Duodenal mucosa (tissue), 2 donors: ENCODE data around the gene CXCL16.

Experiments used
- H3K27ac ChIP-seq: one replicate; pipeline ENCODE4 v1.7.0; 2013; ENCODE audit warnings: low read depth, low read length
- H3K27me3 ChIP-seq, 2 donors: one replicate each; pipeline ENCODE4 v1.7.0; 2013; ENCODE audit warnings: low read length in 2 of 2, control low read depth in 1 of 2; ENCODE audit not compliant: insufficient read depth in 2 of 2, control insufficient read depth in 1 of 2
- H3K36me3 ChIP-seq, 2 donors: one replicate each; pipeline ENCODE4 v1.7.0; 2013; ENCODE audit warnings: low read length in 2 of 2, control low read depth in 1 of 2; ENCODE audit not compliant: insufficient read depth in 2 of 2, control insufficient read depth in 1 of 2
- H3K4me1 ChIP-seq, 2 donors: one replicate each; pipeline ENCODE4 v1.7.0; 2013; ENCODE audit warnings: low read length in 2 of 2, control low read depth in 1 of 2; ENCODE audit not compliant: insufficient read depth in 2 of 2, control insufficient read depth in 1 of 2
- H3K4me3 ChIP-seq, 2 donors: one replicate each; pipeline ENCODE4 v1.7.0; 2013; ENCODE audit warnings: low read length in 2 of 2, low read depth in 1 of 2
- H3K9ac ChIP-seq, 2 donors: one replicate each; pipeline ENCODE4 v1.7.0; 2013; ENCODE audit warnings: low read length in 2 of 2, low read depth in 1 of 2
- H3K9me3 ChIP-seq, 2 donors: one replicate each; pipeline ENCODE4 v1.7.0; 2013; ENCODE audit warnings: low read length in 2 of 2, control low read depth in 1 of 2; ENCODE audit not compliant: control insufficient read depth in 1 of 2

CXCL16 gene

GRCh38 chr17:4777969-4778760 lies 38.4 kb upstream of the CXCL16 start:
- Histone ChIP-seq H3K36me3 (peaks cover 0 to 6% of the 10 kb centered on the region in 2 donors), H3K4me3 (no peak overlapping the region), H3K4me1 (peaks cover 5 to 8% of the 10 kb centered on the region in 2 donors), H3K27me3 (peaks cover 0 to 4% of the 10 kb centered on the region in 2 donors), H3K9ac (no peak overlapping the region), H3K27ac (no peak overlapping the region), H3K9me3 (no peaks in the 10 kb centered on the region)

DNA sequence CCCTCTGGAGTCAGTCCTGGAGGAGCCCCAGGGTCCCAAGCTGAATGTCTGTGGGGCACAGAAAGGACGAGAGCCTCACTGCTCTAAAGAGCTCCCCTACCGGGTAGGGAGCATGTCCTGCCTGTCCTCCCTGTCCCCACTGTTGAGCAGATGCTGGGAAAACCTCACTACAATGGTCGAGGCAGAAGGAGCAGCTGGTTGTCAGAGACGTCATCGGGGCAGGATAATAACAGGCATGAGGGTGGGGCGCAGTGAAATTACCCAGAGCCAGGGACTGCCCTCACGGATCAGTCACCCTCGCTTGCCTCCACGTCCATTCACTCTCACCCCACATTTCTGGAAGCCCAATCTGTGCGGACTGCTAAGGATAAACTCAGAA lies 32.5 kb upstream of the CXCL16 start:
- Histone ChIP-seq H3K9ac (peak overlapping the region; percentile 48 to 72), H3K27me3 (no peaks in the 10 kb centered on the region), H3K4me1 (peaks cover 12 to 22% of the 10 kb centered on the region in 2 donors), H3K9me3 (no peaks in the 10 kb centered on the region), H3K36me3 (no peaks in the 10 kb centered on the region), H3K27ac (peak overlapping the region; percentile 74), H3K4me3 (peak overlapping the region; percentile 70 to 71)

DNA sequence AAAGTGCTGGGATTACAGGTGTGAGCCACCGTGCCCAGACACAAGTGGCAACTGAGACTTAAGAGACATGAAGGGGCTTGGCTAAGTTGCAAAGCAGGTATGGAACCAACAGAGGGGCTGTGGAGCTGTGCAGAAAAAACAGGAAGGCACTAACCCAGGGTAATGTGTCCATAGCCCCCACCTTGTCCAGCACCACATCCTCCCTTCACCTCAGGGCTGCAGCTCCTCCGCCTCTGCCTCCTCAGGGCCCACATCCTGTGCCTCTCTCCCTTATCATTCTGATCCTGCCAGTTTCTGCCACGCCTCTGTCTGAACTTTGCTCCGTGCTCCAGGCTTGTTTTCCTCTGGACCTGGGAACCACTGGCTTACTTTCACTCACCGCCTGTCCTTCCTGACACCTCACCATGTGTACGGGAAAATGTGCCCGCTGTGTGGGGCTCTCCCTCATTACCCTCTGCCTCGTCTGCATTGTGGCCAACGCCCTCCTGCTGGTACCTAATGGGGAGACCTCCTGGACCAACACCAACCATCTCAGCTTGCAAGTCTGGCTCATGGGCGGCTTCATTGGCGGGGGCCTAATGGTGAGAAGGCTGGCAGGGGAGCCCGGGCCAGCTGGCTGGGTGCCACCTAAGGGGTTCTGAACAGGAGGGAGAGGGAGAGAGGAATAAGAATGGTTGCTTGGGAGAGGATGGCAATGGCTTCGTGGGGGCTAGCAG lies 31.9 kb upstream of the CXCL16 start, which contains the start of gene TM4SF5:
TM4SF5 (plus strand) TSS at position 368 of the 716 bp plus-strand sequence; CDS start at position 405, 37 bp downstream.
- H3K9me3 ChIP-seq = no peaks in the 10 kb centered on the region
- peak within 1 kb of the TSS; percentile 74 for H3K27ac ChIP-seq
- H3K36me3 ChIP-seq = no peaks in the 10 kb centered on the region
- H3K4me1 ChIP-seq = peaks cover 12 to 22% of the 10 kb centered on the region in 2 donors
- H3K9ac ChIP-seq = peak within 1 kb of the TSS; percentile 48 to 72
- H3K4me3 ChIP-seq = peak within 1 kb of the TSS; percentile 70 to 71
- H3K27me3 ChIP-seq = no peaks in the 10 kb centered on the region

GRCh38 chr17:4769628-4770027 lies 29.9 kb upstream of the CXCL16 start:
- H3K4me1 ChIP-seq = peaks cover 12 to 22% of the 10 kb centered on the region in 2 donors
- H3K36me3 ChIP-seq = no peaks in the 10 kb centered on the region
- H3K9me3 ChIP-seq = no peaks in the 10 kb centered on the region
- no peaks in the 10 kb centered on the region for H3K27me3 ChIP-seq
- no peak overlapping the region for H3K9ac ChIP-seq
- no peak overlapping the region for H3K4me3 ChIP-seq
- no peak overlapping the region for H3K27ac ChIP-seq

- H3K9ac ChIP-seq = no peak overlapping the region
- H3K9me3 ChIP-seq = no peaks in the 10 kb centered on the region
- H3K4me1 ChIP-seq = peaks cover 12 to 22% of the 10 kb centered on the region in 2 donors
- no peak overlapping the region for H3K4me3 ChIP-seq
- no peaks in the 10 kb centered on the region for H3K27me3 ChIP-seq
- H3K27ac ChIP-seq = no peak overlapping the region
- H3K36me3 ChIP-seq = no peaks in the 10 kb centered on the region
Observed at GRCh38 chr17:4768298-4768697, 28.6 kb upstream of the CXCL16 start.

DNA sequence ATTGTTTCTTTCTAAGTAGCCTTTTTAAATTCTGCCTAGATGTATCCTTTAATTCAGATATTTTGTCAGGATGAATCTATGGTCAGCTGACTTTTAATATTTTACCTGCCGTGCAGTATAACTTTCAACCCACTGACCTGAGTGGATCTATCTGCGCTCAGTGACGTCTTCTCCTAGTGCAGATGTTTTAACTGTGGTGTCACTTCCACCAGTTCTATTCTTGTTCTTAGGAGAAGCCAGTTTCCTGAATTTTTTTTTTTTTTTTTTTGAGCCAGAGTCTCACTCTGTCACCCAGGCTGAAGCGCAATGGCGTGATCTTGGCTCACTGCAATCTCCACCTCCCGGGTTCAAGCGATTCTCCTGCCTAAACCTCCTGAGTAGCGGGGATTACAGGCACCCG lies 27.0 kb upstream of the CXCL16 start:
- Histone ChIP-seq H3K27me3 (no peaks in the 10 kb centered on the region), H3K4me3 (no peak overlapping the region), H3K9me3 (no peaks in the 10 kb centered on the region), H3K4me1 (peaks cover 12 to 20% of the 10 kb centered on the region in 2 donors), H3K36me3 (no peaks in the 10 kb centered on the region), H3K27ac (peak overlapping the region; percentile 32), H3K9ac (no peak overlapping the region)

DNA sequence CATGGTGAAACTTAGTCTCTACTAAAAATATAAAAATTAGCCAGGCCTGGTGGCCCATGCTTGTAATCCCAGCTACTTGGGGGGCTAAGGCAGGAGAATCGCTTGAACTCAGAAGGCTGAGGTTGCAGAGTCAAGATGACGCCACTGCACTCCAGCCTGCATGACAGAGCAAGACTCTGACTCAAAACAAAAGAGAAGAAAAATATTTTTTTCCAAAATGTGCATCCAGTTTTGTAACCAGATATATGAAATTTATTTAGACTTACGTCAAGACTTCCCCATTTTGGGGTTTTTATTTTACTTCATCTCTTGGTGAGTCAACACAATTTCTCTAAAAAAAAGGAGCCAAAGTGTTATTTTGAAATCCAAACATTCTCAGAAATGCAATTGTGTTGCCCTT lies 26.5 kb upstream of the CXCL16 start:
- H3K9me3 ChIP-seq = no peaks in the 10 kb centered on the region
- no peaks in the 10 kb centered on the region for H3K27me3 ChIP-seq
- H3K9ac ChIP-seq = no peak overlapping the region
- H3K4me3 ChIP-seq = no peak overlapping the region
- H3K27ac ChIP-seq = no peak overlapping the region
- peaks cover 12 to 15% of the 10 kb centered on the region in 2 donors for H3K4me1 ChIP-seq
- no peaks in the 10 kb centered on the region for H3K36me3 ChIP-seq

- no peaks in the 10 kb centered on the region for H3K9me3 ChIP-seq
- no peak overlapping the region for H3K27ac ChIP-seq
- H3K9ac ChIP-seq = no peak overlapping the region
- H3K36me3 ChIP-seq = no peaks in the 10 kb centered on the region
- no peaks in the 10 kb centered on the region for H3K27me3 ChIP-seq
- H3K4me3 ChIP-seq = no peak overlapping the region
- peaks cover 2 to 4% of the 10 kb centered on the region in 2 donors for H3K4me1 ChIP-seq
Observed at GRCh38 chr17:4764595-4764994, 24.9 kb upstream of the CXCL16 start.

DNA sequence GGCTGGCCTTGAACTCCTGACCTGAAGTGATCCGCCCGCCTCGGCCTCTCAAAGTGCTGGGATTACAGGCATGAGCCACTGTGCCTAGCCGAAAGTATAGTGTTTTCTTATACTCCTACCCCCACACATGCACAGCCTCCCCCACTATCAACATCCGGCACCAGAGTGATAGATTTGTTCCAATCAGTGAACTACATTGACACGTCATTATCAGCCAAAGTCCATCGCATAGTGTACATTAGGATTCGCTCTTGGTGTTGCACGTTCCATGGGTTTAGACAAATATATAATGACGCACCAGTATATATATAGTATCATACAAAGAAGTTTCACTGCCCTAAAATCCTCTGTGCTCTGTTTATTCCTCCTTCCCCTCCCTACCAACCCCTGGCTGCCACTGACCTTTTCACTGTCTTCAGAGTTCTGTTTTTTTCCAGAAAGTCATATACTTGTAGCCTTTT lies 20.1 kb upstream of the CXCL16 start:
- no peak overlapping the region for H3K27ac ChIP-seq

GRCh38 chr17:4753392-4753791 lies 13.7 kb upstream of the CXCL16 start:
- H3K27me3 ChIP-seq = peaks cover 0 to 3% of the 10 kb centered on the region in 2 donors
- no peak overlapping the region for H3K27ac ChIP-seq
- H3K9ac ChIP-seq = no peak overlapping the region
- no peaks in the 10 kb centered on the region for H3K4me1 ChIP-seq
- H3K36me3 ChIP-seq = no peaks in the 10 kb centered on the region
- no peak overlapping the region for H3K4me3 ChIP-seq
- H3K9me3 ChIP-seq = no peaks in the 10 kb centered on the region

More for the DNA sequence above, 20.1 kb upstream of the CXCL16 start:
- no peaks in the 10 kb centered on the region for H3K4me1 ChIP-seq
- H3K9ac ChIP-seq = no peak overlapping the region
- H3K4me3 ChIP-seq = no peak overlapping the region
- no peaks in the 10 kb centered on the region for H3K9me3 ChIP-seq
- no peaks in the 10 kb centered on the region for H3K36me3 ChIP-seq
- no peaks in the 10 kb centered on the region for H3K27me3 ChIP-seq
